HUES6 (cell line): Measurements from ENCODE around the gene ARHGAP26.
"Not testable (repeated sequence)": the region's sequence is repeated elsewhere in the genome, so short reads cannot be mapped to it uniquely, and the experiment has no call there.

Source experiments
- H3K27ac ChIP-seq: 2 replicates; pipeline ENCODE4 v1.7.0; 2013; ENCODE audit warnings: low read depth, mild to moderate bottlenecking, low read length, inconsistent platforms
- H3K27me3 ChIP-seq: 2 replicates; pipeline ENCODE4 v1.6.1; 2013; ENCODE audit warnings: low read length; ENCODE audit not compliant: control insufficient read depth, insufficient read depth
- H3K36me3 ChIP-seq: 2 replicates; pipeline ENCODE4 v1.6.1; 2013; ENCODE audit warnings: low read length; ENCODE audit not compliant: control insufficient read depth, insufficient read depth
- H3K4me1 ChIP-seq: 2 replicates; pipeline ENCODE4 v1.6.1; 2013; ENCODE audit warnings: low read length; ENCODE audit not compliant: control insufficient read depth, insufficient read depth
- H3K4me3 ChIP-seq: 2 replicates; pipeline ENCODE4 v1.5.1; 2013; ENCODE audit warnings: low read depth, low read length
- H3K9ac ChIP-seq: one replicate; pipeline ENCODE4 v1.6.1; 2013; ENCODE audit warnings: mild to moderate bottlenecking, low read length
- H3K9me3 ChIP-seq: 2 replicates; pipeline ENCODE4 v1.6.1; 2013; ENCODE audit warnings: low read depth, low read length; ENCODE audit not compliant: control insufficient read depth, insufficient read depth

ARHGAP26 gene

GRCh38 chr5:142955628-142956027 is 185.5 kb downstream of the ARHGAP26 start:
- Histone ChIP-seq H3K9me3 (0 out of 2 replicates have a peak, but pooled peaks cover 4% of the 10 kb centered on the region), H3K4me1 (no peaks in the 10 kb centered on the region), H3K27ac (no peak overlapping the region), H3K9ac (no peak overlapping the region), H3K4me3 (no peak overlapping the region), H3K36me3 (no peaks in the 10 kb centered on the region), H3K27me3 (no peaks in the 10 kb centered on the region)

- no peak overlapping the region for H3K4me3 ChIP-seq
- 0 out of 2 replicates have a peak, but pooled peaks cover 4% of the 10 kb centered on the region for H3K9me3 ChIP-seq
- H3K9ac ChIP-seq: no peak overlapping the region
- H3K27me3 ChIP-seq: no peaks in the 10 kb centered on the region
- H3K27ac ChIP-seq: no peak overlapping the region
- no peaks in the 10 kb centered on the region for H3K4me1 ChIP-seq
- no peaks in the 10 kb centered on the region for H3K36me3 ChIP-seq
These were observed 187.4 kb downstream of the ARHGAP26 start for GRCh38 chr5:142957528-142957927.

- H3K9me3 ChIP-seq: 0 out of 2 replicates have a peak, but pooled peaks cover 4% of the 10 kb centered on the region
- no peak overlapping the region for H3K9ac ChIP-seq
- H3K4me1 ChIP-seq: no peaks in the 10 kb centered on the region
- no peak overlapping the region for H3K27ac ChIP-seq
- no peak overlapping the region for H3K4me3 ChIP-seq
- H3K27me3 ChIP-seq: no peaks in the 10 kb centered on the region
- H3K36me3 ChIP-seq: no peaks in the 10 kb centered on the region
These were observed 188.9 kb downstream of the ARHGAP26 start for GRCh38 chr5:142958944-142959682.

GRCh38 chr5:142959683-142960657 is 189.8 kb downstream of the ARHGAP26 start:
- Histone ChIP-seq H3K27me3 (no peaks in the 10 kb centered on the region), H3K27ac (no peak overlapping the region), H3K9ac (no peak overlapping the region), H3K4me1 (no peaks in the 10 kb centered on the region), H3K9me3 (0 out of 2 replicates have a peak, but pooled peaks cover 4% of the 10 kb centered on the region), H3K4me3 (no peak overlapping the region), H3K36me3 (no peaks in the 10 kb centered on the region)

GRCh38 chr5:142961440-142962173 is 191.4 kb downstream of the ARHGAP26 start:
- no peak overlapping the region for H3K27ac ChIP-seq
- H3K9ac ChIP-seq: no peak overlapping the region
- H3K27me3 ChIP-seq: no peaks in the 10 kb centered on the region
- H3K36me3 ChIP-seq: no peaks in the 10 kb centered on the region
- no peak overlapping the region for H3K4me3 ChIP-seq
- no peaks in the 10 kb centered on the region for H3K4me1 ChIP-seq
- 0 out of 2 replicates have a peak, but pooled peaks cover 4% of the 10 kb centered on the region for H3K9me3 ChIP-seq

GRCh38 chr5:142962174-142962533 is 192.0 kb downstream of the ARHGAP26 start:
- Histone ChIP-seq H3K9ac (no peak overlapping the region), H3K36me3 (no peaks in the 10 kb centered on the region), H3K4me3 (no peak overlapping the region), H3K27me3 (no peaks in the 10 kb centered on the region), H3K9me3 (no peaks in the 10 kb centered on the region), H3K4me1 (no peaks in the 10 kb centered on the region), H3K27ac (no peak overlapping the region)

GRCh38 chr5:142965258-142966120 is 195.3 kb downstream of the ARHGAP26 start:
- H3K36me3 ChIP-seq, H3K27me3 ChIP-seq, H3K9ac ChIP-seq, H3K4me3 ChIP-seq, H3K9me3 ChIP-seq, H3K27ac ChIP-seq, H3K4me1 ChIP-seq: not testable (repeated sequence)

- Histone ChIP-seq H3K9ac (no peak overlapping the region), H3K4me1 (no peaks in the 10 kb centered on the region), H3K27me3 (no peaks in the 10 kb centered on the region), H3K9me3 (no peaks in the 10 kb centered on the region), H3K27ac (no peak overlapping the region), H3K36me3 (no peaks in the 10 kb centered on the region), H3K4me3 (no peak overlapping the region)
These were observed 195.9 kb downstream of the ARHGAP26 start for GRCh38 chr5:142966121-142966420.

- H3K9me3 ChIP-seq: no peaks in the 10 kb centered on the region
- H3K36me3 ChIP-seq: no peaks in the 10 kb centered on the region
- no peaks in the 10 kb centered on the region for H3K27me3 ChIP-seq
- H3K27ac ChIP-seq: no peak overlapping the region
- no peaks in the 10 kb centered on the region for H3K4me1 ChIP-seq
- H3K9ac ChIP-seq: no peak overlapping the region
- no peak overlapping the region for H3K4me3 ChIP-seq
These were observed 199.0 kb downstream of the ARHGAP26 start for GRCh38 chr5:142969186-142969585.

GRCh38 chr5:142969624-142970439 is 199.7 kb downstream of the ARHGAP26 start:
- no peak overlapping the region for H3K27ac ChIP-seq
- H3K9ac ChIP-seq: no peak overlapping the region
- no peaks in the 10 kb centered on the region for H3K27me3 ChIP-seq
- H3K9me3 ChIP-seq: no peaks in the 10 kb centered on the region
- no peaks in the 10 kb centered on the region for H3K4me1 ChIP-seq
- H3K36me3 ChIP-seq: no peaks in the 10 kb centered on the region
- no peak overlapping the region for H3K4me3 ChIP-seq
